ENCODE measurements around the gene KRTAP10-1. TPM values are rescaled to one million over a fixed set of nuclear protein-coding genes. Genes with fewer than 3 reads are reported as not detected.

The KRTAP10-1 gene
- total and polyA plus RNA-seq, 2 of the 13 experiments (the other 11 are each of a cell fraction or from before 2014, with no cell fraction given): not detected

DNA sequence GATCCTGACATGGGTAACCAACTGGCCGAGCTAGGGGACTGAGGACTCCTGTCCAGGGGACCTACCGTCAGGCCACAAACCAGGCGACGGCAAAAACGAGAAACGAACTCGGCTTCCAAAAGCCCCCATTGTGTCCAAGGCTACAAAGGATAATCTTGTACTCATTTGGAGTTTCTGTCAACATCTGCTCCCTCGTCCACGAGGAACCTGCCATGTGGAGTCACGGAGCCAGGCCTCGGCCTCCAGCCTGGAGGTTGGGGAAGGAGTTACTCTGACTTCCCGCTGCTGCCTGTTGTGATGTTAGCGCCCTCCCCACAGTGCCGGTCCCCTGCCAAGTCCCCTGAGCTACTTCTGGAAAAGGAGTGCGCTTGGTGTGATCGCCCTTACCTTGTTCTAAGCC is 7.3 kb downstream of the KRTAP10-1 start (continued):
- TF ChIP-seq, protein P1, sequence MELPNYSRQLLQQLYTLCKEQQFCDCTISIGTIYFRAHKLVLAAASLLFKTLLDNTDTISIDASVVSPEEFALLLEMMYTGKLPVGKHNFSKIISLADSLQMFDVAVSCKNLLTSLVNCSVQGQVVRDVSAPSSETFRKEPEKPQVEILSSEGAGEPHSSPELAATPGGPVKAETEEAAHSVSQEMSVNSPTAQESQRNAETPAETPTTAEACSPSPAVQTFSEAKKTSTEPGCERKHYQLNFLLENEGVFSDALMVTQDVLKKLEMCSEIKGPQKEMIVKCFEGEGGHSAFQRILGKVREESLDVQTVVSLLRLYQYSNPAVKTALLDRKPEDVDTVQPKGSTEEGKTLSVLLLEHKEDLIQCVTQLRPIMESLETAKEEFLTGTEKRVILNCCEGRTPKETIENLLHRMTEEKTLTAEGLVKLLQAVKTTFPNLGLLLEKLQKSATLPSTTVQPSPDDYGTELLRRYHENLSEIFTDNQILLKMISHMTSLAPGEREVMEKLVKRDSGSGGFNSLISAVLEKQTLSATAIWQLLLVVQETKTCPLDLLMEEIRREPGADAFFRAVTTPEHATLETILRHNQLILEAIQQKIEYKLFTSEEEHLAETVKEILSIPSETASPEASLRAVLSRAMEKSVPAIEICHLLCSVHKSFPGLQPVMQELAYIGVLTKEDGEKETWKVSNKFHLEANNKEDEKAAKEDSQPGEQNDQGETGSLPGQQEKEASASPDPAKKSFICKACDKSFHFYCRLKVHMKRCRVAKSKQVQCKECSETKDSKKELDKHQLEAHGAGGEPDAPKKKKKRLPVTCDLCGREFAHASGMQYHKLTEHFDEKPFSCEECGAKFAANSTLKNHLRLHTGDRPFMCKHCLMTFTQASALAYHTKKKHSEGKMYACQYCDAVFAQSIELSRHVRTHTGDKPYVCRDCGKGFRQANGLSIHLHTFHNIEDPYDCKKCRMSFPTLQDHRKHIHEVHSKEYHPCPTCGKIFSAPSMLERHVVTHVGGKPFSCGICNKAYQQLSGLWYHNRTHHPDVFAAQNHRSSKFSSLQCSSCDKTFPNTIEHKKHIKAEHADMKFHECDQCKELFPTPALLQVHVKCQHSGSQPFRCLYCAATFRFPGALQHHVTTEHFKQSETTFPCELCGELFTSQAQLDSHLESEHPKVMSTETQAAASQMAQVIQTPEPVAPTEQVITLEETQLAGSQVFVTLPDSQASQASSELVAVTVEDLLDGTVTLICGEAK (IDR thresholded peaks at IDR 0.05): no peak
- TF ChIP-seq, protein P1 (CRISPR knock-in tag; IDR thresholded peaks at IDR 0.05): no peak
- no peak for TF ChIP-seq RXRB (CRISPR knock-in tag; IDR thresholded peaks at IDR 0.05; ENCODE audit: borderline replicate concordance)
- TF ChIP-seq, protein P2, sequence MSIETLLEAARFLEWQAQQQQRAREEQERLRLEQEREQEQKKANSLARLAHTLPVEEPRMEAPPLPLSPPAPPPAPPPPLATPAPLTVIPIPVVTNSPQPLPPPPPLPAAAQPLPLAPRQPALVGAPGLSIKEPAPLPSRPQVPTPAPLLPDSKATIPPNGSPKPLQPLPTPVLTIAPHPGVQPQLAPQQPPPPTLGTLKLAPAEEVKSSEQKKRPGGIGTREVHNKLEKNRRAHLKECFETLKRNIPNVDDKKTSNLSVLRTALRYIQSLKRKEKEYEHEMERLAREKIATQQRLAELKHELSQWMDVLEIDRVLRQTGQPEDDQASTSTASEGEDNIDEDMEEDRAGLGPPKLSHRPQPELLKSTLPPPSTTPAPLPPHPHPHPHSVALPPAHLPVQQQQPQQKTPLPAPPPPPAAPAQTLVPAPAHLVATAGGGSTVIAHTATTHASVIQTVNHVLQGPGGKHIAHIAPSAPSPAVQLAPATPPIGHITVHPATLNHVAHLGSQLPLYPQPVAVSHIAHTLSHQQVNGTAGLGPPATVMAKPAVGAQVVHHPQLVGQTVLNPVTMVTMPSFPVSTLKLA (IDR thresholded peaks at IDR 0.05): no peak

All from HepG2 (cell line).